ENCODE measurements around the gene ESRRA. TPM values are rescaled to one million over a fixed set of nuclear protein-coding genes. Genes with fewer than 3 reads are reported as not detected.

The ESRRA gene
- total and polyA plus RNA-seq, 10 of the 15 experiments (the other 5 are each of a cell fraction or from before 2014, with no cell fraction given): 0.32 to 48.9 (median 12.6) TPM

DNA sequence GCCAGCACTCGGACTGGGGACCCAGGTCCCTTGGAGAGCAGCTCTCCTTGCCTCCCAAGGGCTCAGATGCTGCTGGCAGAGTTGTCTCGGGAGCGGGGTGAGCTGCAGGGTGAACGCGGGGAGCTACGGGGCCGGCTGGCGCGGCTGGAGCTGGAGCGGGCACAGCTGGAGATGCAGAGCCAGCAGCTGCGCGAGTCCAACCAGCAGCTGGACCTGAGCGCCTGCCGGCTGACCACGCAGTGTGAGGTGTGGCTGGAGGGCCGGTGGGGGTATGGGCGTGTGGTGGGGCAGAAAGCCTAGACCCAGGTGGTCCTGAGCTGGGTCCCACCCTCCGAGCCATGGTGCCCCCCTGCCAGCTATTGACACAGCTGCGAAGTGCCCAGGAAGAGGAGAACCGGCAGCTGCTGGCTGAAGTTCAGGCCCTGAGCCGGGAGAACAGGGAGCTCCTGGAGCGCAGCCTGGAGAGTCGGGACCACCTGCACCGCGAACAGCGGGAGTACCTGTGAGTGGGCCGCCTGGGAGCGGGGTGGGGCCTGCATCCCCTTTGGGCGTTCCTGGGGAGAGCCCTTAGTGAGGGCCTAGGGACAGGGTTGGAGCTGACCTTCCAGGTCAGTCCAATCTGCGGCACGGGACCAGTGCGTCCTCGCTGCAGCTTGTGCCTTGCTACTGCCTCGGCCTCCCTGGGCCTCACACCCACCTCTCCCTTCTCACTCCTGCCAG is 47.8 kb downstream of the ESRRA start:
- 89% methylated on average over 29 of the region's 34 CpGs for WGBS (ENCODE audit: insufficient coverage, insufficient replicate concordance, low lambda C conversion rate, missing lambda C conversion rate)
- H3K27ac ChIP-seq (ENCODE audit: control insufficient read depth, insufficient read depth): no peak overlapping the region
- H3K27me3 ChIP-seq (replicated peaks in 1 of 2; ENCODE audit: control insufficient read depth in 2 of 2, insufficient read depth in 2 of 2, low read length in 1 of 2): no peaks in the 10 kb centered on the region
- intact Hi-C loops (cut with micrococcal nuclease; ENCODE audit: unreplicated experiment): no loop called here
- no peaks in the 10 kb centered on the region for H3K79me2 ChIP-seq (ENCODE audit: control insufficient read depth, insufficient read depth, low read length)
- FAIRE-seq (no peak), DNase-seq (ENCODE audit: low read depth, low spot score) (no peak), ATAC-seq (no peak)
- TF ChIP-seq CBX5 (IDR thresholded peaks at IDR 0.05; ENCODE audit: low read depth) (no peak), NRF1 (conservative IDR thresholded peaks at IDR 0.05; ENCODE audit: low read depth, low read length) (no peak)
- TF ChIP-seq, protein P1, sequence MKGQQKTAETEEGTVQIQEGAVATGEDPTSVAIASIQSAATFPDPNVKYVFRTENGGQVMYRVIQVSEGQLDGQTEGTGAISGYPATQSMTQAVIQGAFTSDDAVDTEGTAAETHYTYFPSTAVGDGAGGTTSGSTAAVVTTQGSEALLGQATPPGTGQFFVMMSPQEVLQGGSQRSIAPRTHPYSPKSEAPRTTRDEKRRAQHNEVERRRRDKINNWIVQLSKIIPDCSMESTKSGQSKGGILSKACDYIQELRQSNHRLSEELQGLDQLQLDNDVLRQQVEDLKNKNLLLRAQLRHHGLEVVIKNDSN (IDR thresholded peaks at IDR 0.05; ENCODE audit: borderline replicate concordance, extremely low read length, insufficient read depth, low read depth, low read length): no peak
- TF ChIP-seq, protein P2, sequence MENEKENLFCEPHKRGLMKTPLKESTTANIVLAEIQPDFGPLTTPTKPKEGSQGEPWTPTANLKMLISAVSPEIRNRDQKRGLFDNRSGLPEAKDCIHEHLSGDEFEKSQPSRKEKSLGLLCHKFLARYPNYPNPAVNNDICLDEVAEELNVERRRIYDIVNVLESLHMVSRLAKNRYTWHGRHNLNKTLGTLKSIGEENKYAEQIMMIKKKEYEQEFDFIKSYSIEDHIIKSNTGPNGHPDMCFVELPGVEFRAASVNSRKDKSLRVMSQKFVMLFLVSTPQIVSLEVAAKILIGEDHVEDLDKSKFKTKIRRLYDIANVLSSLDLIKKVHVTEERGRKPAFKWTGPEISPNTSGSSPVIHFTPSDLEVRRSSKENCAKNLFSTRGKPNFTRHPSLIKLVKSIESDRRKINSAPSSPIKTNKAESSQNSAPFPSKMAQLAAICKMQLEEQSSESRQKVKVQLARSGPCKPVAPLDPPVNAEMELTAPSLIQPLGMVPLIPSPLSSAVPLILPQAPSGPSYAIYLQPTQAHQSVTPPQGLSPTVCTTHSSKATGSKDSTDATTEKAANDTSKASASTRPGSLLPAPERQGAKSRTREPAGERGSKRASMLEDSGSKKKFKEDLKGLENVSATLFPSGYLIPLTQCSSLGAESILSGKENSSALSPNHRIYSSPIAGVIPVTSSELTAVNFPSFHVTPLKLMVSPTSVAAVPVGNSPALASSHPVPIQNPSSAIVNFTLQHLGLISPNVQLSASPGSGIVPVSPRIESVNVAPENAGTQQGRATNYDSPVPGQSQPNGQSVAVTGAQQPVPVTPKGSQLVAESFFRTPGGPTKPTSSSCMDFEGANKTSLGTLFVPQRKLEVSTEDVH (IDR thresholded peaks at IDR 0.05; ENCODE audit: low read depth, partially characterized antibody): no peak
- TF ChIP-seq, protein P3, sequence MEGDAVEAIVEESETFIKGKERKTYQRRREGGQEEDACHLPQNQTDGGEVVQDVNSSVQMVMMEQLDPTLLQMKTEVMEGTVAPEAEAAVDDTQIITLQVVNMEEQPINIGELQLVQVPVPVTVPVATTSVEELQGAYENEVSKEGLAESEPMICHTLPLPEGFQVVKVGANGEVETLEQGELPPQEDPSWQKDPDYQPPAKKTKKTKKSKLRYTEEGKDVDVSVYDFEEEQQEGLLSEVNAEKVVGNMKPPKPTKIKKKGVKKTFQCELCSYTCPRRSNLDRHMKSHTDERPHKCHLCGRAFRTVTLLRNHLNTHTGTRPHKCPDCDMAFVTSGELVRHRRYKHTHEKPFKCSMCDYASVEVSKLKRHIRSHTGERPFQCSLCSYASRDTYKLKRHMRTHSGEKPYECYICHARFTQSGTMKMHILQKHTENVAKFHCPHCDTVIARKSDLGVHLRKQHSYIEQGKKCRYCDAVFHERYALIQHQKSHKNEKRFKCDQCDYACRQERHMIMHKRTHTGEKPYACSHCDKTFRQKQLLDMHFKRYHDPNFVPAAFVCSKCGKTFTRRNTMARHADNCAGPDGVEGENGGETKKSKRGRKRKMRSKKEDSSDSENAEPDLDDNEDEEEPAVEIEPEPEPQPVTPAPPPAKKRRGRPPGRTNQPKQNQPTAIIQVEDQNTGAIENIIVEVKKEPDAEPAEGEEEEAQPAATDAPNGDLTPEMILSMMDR (IDR thresholded peaks at IDR 0.05 in 2 of 3, conservative IDR thresholded peaks at IDR 0.05 in 1 of 3; ENCODE audit: control insufficient read depth in 2 of 3, extremely low read depth in 1 of 3, insufficient read depth in 1 of 3, low read depth in 3 of 3, low read length in 3 of 3): no peak
- SMC1A ChIA-PET (ENCODE audit: uncharacterized antibody, unreplicated experiment): interaction anchor here (0.9 to 1.3 kb wide), 2 partner anchors 10 to 49 kb away, joined by 3 read pairs; no protein-coding TSS in a partner anchor
- H2AFZ ChIP-seq (ENCODE audit: control insufficient read depth, low read depth, low read length): no peak overlapping the region
- peaks cover under 1% of the 10 kb centered on the region; the same call in 1 of the 2 replicates for H3K4me1 ChIP-seq (ENCODE audit: control insufficient read depth, insufficient read depth, low read length)
- BruUV-seq (replicated peaks): TSS peak; percentile 45
- no peak overlapping the region for H3K4me3 ChIP-seq
- H3K9ac ChIP-seq (ENCODE audit: control insufficient read depth, insufficient read depth, low read length): no peak overlapping the region
- no peak overlapping the region for H3K4me2 ChIP-seq (ENCODE audit: control insufficient read depth, insufficient read depth)
- CTCF ChIA-PET: interaction anchor here (0.6 to 7.3 kb wide), 8 partner anchors 13 to 1576 kb away, joined by 3 to 143 read pairs (median 3); partner anchors contain the start of genes CATSPERZ, CCDC88B, ESRRA and PRDX5
- H3K36me3 ChIP-seq (ENCODE audit: control insufficient read depth in 2 of 2, insufficient read depth in 2 of 2, low read length in 1 of 2): peaks cover 0 to 6% of the 10 kb centered on the region in 2 experiments; a peak in 2 of 4 replicates
- in situ Hi-C loops (cut with MboI): no loop called here
- no peaks in the 10 kb centered on the region for H4K20me1 ChIP-seq (ENCODE audit: control insufficient read depth, insufficient read depth)
- no peaks in the 10 kb centered on the region for H3K9me3 ChIP-seq (replicated peaks; ENCODE audit: control insufficient read depth, insufficient read depth, low read length)
- POLR2A ChIA-PET: interaction anchor here (0.6 to 1.4 kb wide), 5 partner anchors 13 to 551 kb away, joined by 3 to 7 read pairs (median 4); partner anchors contain the start of genes PRDX5 and TRMT112
- RAD21 ChIA-PET (ENCODE audit: unreplicated experiment): interaction anchor here (0.6 to 9.7 kb wide), 3 partner anchors 12 to 149 kb away, joined by 3 to 176 read pairs (median 53); partner anchors contain the start of genes CCDC88B, PRDX5 and TRMT112
